Measurements from ENCODE around the gene ZBTB46. TPM values are rescaled to one million over a fixed set of nuclear protein-coding genes. Genes with fewer than 3 reads are reported as not detected.

Gene ZBTB46
- total RNA-seq, 1 experiment from 2014 or later, result 10.7 TPM

DNA sequence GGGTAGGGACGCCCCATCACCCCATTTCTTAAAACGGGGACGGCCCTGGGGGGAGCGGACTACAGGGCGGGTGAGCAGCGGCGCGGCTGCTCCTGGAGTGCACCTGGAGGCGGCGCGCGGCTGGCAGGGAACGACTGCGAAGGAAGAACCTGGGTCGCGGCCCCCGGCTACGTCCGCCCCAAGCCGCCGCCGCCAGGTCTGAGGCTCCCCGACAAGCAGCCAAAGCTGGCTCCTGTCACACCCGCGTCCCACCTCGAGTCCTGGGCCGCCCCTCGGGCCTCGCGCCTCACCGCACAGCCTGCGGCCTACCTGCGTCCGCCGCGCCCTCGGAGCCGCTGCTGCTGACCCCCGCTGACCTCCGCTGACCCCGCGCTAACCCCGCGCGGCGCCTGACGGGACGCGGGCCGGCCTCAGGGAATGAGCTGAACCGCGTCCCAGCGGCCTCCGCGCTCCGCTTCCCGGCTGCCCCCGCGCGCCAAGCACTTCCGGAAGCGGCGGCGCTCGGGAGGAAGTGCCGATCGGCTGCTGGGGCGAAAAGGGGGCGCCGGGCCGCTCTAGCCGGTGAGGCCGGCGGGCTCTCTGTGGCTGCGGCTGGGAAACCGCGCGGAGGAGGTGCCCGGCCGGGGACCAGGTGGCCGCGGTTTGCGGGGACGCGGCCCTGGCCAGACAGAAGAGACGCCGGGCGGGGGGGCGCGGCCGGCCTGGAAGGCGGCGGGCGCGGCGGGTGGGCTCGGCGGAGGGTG lies 123.3 kb downstream of the ZBTB46 start, which contains the start of the genes ARFRP1 and ZGPAT:
ARFRP1 (minus strand) TSS at position 419 of the 743 bp plus-strand sequence. CDS start 885 bp downstream, outside the sequence.
ZGPAT (plus strand) TSS at position 482 of the 743 bp plus-strand sequence. CDS start 542 bp downstream, outside the sequence.
- Histone ChIP-seq H3K27ac (ENCODE audit: low read depth, low read length) (peak within 1 kb of the TSS; percentile 95), H3K36me3 (ENCODE audit: control insufficient read depth in 1 of 2, insufficient read depth in 2 of 2, low read length in 2 of 2) (peaks cover 14 to 46% of the 10 kb centered on the region in 2 experiments), H3K9me3 (ENCODE audit: control insufficient read depth in 1 of 2, insufficient read depth in 1 of 2, low read depth in 1 of 2, low read length in 2 of 2) (0 out of 4 replicates have a peak, but pooled peaks cover 0 to 6% of the 10 kb centered on the region in 2 experiments), H3K27me3 (ENCODE audit: insufficient read depth, low read length) (no peaks in the 10 kb centered on the region), H3K9ac (ENCODE audit: low read length) (peak within 1 kb of the TSS; percentile 96), H3K4me2 (ENCODE audit: low read length) (peak within 1 kb of the TSS; percentile 95), H3K79me2 (ENCODE audit: insufficient read depth, low read length) (peaks cover 75% of the 10 kb centered on the region), H3K9me2 (ENCODE audit: insufficient read depth) (no peaks in the 10 kb centered on the region), H2AFZ (ENCODE audit: low read depth, low read length, poor library complexity, severe bottlenecking) (no peak within 1 kb of the TSS), H3K4me1 (ENCODE audit: control insufficient read depth in 1 of 2, insufficient read depth in 2 of 2, low read length in 2 of 2) (peaks cover 13 to 23% of the 10 kb centered on the region in 2 experiments), H3K4me3 (replicated peaks in 1 of 2; ENCODE audit: low read depth in 1 of 2, low read length in 2 of 2) (peak within 1 kb of the TSS; percentile 85 to 96), H4K20me1 (ENCODE audit: insufficient read depth) (no peaks in the 10 kb centered on the region)
- CTCF ChIA-PET, result interaction anchor here (0.8 to 1.7 kb wide), 8 partner anchors 9 to 273 kb away, joined by 3 to 9 read pairs (median 4); partner anchors contain the start of genes PRPF6 and TPD52L2
- peak; percentile 85 for ATAC-seq
- no TSS peak for BruUV-seq (replicated peaks)
- RAD21 ChIA-PET (ENCODE audit: low non-redundant PET in 1 of 2, low total read pairs in 2 of 2, uncharacterized antibody in 2 of 2, unreplicated experiment in 2 of 2), result interaction anchor here in 1 of 2 experiments (1.0 kb wide), 1 partner anchor 157 kb away, joined by 4 read pairs; the partner anchor contains the start of gene TPD52L2
- intact Hi-C loops (cut with micrococcal nuclease), result loop anchor here (1.0 to 10.0 kb wide), 2 partner anchors 267 to 347 kb away; no protein-coding TSS in a partner anchor
- TF ChIP-seq YY1 (IDR thresholded peaks at IDR 0.05; ENCODE audit: extremely low read depth, insufficient replicate concordance, low read depth, low read length) (peak; percentile 64), TCF7L2 (IDR thresholded peaks at IDR 0.05; ENCODE audit: borderline replicate concordance, extremely low read depth, insufficient read depth, insufficient read length) (peak; percentile 57), POLR2AphosphoS5 (IDR thresholded peaks at IDR 0.05; ENCODE audit: low read depth, low read length) (peak; percentile 64), RAD21 (IDR thresholded peaks at IDR 0.05; ENCODE audit: low read depth) (no peak), ATF3 (IDR thresholded peaks at IDR 0.05) (no peak), REST (IDR thresholded peaks at IDR 0.05; ENCODE audit: low read depth) (no peak), ZFX (IDR thresholded peaks at IDR 0.05) (peak; percentile 100), CEBPB (IDR thresholded peaks at IDR 0.05; ENCODE audit: low read depth) (no peak), POLR2A (IDR thresholded peaks at IDR 0.05; ENCODE audit: borderline replicate concordance, extremely low read depth, insufficient read depth, insufficient read length) (peak; percentile 53), ZBTB33 (IDR thresholded peaks at IDR 0.05; ENCODE audit: extremely low read depth, insufficient replicate concordance, low read length) (no peak), ZNF274 (IDR thresholded peaks at IDR 0.05; ENCODE audit: low read depth, low read length) (no peak)
- DNase-seq (ENCODE audit: low read depth, low spot score), result peak; percentile 47
- POLR2A ChIA-PET, result interaction anchor here (0.6 to 2.2 kb wide), 6 partner anchors 9 to 158 kb away, joined by 3 to 15 read pairs (median 4); partner anchors contain the start of gene TPD52L2

All from HCT116 (cell line).